GM18951 (cell line): ENCODE measurements around the gene SV2A.

Source experiments
- POLR2A ChIP-seq: IDR thresholded peaks from 4 replicates; pipeline ENCODE4 v1.6.1; 2011; ENCODE audit warnings: mild to moderate bottlenecking; ENCODE audit not compliant: insufficient read length, insufficient read depth; ENCODE audit errors: extremely low read depth
- in situ Hi-C: fragments of 300-500 bp; cut with MboI; formaldehyde crosslinking; loops from one replicate; pipeline ENCODE4 v1.12.0; 2022; ENCODE audit warnings: low sequenced_read_pairs, mixed read lengths, inconsistent platforms; ENCODE audit not compliant: unreplicated experiment

The SV2A gene

GRCh38 chr1:149925345-149925744, 7.7 kb upstream of the SV2A start:
- in situ Hi-C loops: no loop called here
- TF ChIP-seq POLR2A: no peak

GRCh38 chr1:149923626-149924025, 6.0 kb upstream of the SV2A start:
- no peak for TF ChIP-seq POLR2A

DNA sequence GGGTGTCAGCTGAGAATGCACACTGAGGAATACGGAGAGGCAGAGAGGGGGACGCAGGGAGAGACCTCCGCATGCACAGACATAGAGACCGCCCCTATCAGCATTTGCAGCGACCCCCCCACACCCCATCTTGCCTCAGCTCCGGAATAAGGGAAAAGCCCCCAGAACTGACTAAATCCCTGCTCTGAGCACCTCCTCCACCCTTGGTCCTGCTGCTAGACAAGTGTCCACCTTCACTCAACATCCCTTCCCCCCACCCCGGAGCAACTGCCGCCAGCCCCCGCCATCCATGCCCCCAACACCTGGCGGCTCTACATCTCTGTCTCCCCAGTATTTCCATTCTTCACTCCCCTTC, 769 bp downstream of the SV2A start:
- in situ Hi-C loops: no loop called here

More at GRCh38 chr1:149923626-149924025, 6.0 kb upstream of the SV2A start:
- in situ Hi-C loops: no loop called here

GRCh38 chr1:149916193-149916897, 1.3 kb downstream of the SV2A start:
- no peak for TF ChIP-seq POLR2A
- in situ Hi-C loops: no loop called here

More for the DNA sequence above, 769 bp downstream of the SV2A start:
- TF ChIP-seq POLR2A: no peak

DNA sequence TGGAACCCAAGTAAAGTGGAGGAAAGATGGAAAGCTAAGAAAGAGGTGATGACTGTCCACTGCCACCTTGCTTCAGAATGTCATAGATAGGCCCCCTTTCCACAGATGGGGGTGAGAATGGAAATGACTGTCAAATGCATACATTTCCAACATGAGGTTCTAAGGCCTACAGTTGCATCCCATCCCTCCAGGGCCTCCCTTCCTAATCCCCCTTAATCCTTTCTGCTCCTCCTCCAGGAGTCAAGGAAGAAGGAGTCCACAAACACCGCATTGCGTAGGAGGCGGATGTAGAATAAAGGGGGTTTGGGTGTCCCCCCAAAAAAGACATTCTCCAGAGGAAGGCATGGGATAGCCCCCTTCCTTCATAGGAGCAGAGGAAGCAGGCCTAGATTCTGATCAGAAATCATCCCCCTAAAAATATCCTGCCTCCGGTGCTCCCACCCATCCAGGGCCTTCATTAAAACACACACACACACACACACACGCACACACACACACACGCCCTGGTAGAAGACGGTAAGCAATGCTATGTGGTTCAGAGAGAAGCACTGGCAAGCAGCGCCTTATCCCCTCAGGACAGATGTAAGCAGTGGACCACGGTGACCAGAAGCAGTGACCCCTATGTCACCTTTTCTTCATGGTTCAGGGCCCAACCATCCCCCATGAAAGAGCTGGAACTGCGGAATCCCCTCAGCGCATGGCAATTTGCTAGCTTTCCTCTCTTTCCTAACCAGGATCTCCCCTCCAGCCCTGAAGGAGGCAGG, 2.0 kb downstream of the SV2A start:
- no peak for TF ChIP-seq POLR2A
- in situ Hi-C loops: no loop called here

DNA sequence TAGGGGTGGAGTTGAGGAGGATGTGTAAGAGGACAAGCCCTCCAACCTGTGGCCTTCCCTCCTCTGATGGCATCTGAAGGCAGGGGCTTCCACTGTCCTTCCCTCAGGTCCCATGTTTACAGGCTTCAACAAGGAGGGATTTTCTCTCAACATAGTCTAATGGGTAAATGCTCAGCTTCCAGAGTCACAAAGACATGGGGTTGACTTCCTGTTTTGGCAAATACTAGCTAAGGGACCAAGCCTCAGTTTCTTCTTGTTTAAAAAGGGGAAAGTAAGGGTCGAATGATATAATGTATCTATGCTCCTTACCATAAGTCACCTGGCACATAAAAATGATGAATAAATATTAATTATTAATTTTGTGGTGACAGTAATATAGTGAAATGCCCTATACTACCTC, 3.1 kb downstream of the SV2A start:
- in situ Hi-C loops: no loop called here
- TF ChIP-seq POLR2A: no peak

- no peak for TF ChIP-seq POLR2A
- in situ Hi-C loops: no loop called here
Observed at GRCh38 chr1:149906570-149907075, 11.0 kb downstream of the SV2A start.

- in situ Hi-C loops: no loop called here
- no peak for TF ChIP-seq POLR2A
Observed at GRCh38 chr1:149903836-149904491, 13.7 kb downstream of the SV2A start.

GRCh38 chr1:149899460-149900284, 18.0 kb downstream of the SV2A start, which contains the start of gene BOLA1:
Gene BOLA1, plus strand, starts transcription at chr1:149899568. Its CDS starts 492 bp downstream, at chr1:149900060.
- in situ Hi-C loops: no loop called here

DNA sequence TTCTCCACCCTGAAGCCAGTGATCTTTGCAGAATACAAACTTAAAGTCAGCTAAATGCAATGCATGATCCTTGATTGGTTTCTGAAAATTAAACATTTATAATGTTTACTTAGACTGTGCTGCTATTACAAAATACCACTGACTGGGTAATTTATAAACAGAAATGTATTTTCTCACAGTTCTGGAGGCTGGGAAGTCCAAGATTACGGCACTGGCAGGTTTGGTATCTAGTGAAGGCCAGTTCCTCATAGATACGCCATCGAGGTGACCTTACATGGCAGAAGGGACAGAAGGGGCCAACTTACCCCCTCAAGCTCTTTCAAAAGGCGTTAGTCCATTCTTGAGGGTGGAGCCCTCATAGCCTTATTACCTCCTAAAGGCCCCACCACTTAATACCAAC, 21.1 kb downstream of the SV2A start:
- in situ Hi-C loops: no loop called here
- TF ChIP-seq POLR2A: no peak

More at GRCh38 chr1:149899460-149900284, 18.0 kb downstream of the SV2A start, which contains the start of gene BOLA1:
- TF ChIP-seq POLR2A: peak; percentile 75

DNA sequence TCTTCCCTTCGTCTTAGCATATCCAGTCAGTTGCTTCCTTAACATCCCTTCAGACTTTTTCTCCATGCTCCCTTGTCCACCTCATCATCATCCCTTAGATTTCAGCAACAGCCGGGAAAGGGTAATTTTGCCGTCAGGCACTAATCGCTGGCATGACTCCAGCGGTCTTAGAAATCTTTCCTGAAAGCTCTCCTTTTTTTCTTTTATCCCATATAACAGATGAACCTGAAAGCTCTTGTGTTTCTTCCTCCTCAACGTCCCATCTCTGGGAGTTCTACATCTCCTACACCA, 28.7 kb downstream of the SV2A start:
- in situ Hi-C loops: no loop called here
- TF ChIP-seq POLR2A: no peak

DNA sequence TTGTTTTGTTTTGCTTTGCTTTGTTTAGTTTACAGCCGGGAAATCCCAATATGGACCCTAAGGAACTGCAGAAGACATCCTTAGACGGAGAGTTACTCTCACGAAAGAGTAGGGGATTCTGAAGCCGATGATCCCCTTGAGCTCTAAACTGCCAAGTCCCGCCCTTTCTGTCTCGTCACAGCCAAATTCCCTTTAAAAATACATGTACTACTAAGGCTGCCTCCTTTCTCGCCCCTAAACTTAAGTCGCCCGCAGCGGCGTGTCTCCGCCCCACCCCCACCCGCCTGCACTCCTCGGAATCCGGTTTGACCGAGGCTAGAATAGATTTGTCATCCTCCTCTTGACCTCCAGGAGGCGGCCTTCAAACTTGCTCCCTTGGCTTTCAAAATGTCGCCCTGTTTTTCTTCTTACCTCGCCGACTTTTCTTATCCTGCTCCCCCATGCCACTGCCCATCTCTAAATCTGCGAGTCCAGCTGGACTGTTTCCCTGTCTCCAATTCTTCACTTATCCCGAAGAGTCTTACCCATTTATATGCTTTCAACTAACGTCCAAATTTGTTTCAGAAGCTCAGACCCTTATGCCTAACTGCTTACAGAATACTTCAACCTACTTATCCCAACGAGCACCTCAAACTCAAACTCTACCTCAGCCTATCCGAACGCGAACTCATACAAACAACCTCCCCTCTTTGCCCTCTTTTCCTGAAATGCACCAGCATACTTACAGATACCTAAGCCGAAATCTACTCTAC, 29.2 kb downstream of the SV2A start:
- in situ Hi-C loops: no loop called here
- TF ChIP-seq POLR2A: peak; percentile 95

DNA sequence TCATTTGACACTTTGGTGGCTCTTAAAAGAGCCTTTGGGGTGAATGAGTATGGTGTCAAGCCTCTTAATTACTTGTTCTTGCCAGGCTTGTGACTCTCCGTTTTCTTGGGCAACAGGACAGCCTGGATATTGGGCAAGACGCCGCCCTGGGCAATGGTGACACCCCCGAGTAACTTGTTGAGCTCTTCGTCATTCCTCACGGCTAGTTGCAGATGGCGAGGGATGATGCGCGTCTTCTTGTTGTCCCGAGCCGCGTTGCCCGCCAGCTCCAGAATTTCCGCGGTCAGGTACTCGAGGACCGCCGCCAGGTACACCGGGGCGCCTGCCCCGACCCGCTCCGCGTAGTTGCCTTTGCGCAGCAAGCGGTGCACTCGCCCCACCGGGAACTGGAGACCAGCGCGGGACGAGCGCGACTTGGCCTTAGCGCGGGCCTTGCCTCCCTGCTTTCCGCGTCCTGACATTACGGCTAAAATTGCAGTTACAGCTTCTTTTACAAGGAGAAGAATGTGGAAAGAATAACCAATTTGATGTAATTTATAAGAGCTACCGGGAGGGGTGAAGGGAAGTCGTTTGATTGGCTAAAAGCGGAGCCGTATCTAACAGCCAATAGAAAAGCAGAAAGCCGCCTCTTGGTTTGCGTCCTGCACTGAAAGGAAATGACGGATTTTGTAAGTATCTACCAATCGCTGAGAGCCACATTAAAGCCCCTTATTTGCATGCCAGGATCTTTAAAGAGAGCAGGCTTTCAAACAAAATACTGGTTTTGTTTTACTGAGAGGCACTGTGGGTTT, 30.0 kb downstream of the SV2A start:
- TF ChIP-seq POLR2A: peak; percentile 77
- in situ Hi-C loops: no loop called here
